ENCODE data around the gene PRMT5.

DNA sequence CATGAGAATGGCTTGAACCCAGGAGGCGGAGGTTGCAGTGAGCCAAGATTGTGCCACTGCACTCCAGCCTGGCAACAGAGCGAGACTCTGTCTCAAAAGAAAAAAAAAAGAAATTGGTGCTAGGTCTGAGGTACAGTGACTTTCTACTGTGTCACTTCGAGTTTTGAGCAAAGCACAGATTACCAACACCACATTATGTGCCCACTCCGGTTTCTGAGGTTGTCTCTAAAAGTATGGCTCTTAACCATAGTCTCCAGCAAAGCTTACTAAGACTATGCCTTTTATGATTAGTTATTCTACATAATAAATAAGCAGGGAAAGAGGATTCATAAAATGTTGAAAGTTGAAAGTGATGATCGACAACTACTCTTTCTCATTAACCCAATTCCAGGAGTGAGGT is 18.3 kb downstream of the PRMT5 start:
- TF ChIP-seq, protein P1, sequence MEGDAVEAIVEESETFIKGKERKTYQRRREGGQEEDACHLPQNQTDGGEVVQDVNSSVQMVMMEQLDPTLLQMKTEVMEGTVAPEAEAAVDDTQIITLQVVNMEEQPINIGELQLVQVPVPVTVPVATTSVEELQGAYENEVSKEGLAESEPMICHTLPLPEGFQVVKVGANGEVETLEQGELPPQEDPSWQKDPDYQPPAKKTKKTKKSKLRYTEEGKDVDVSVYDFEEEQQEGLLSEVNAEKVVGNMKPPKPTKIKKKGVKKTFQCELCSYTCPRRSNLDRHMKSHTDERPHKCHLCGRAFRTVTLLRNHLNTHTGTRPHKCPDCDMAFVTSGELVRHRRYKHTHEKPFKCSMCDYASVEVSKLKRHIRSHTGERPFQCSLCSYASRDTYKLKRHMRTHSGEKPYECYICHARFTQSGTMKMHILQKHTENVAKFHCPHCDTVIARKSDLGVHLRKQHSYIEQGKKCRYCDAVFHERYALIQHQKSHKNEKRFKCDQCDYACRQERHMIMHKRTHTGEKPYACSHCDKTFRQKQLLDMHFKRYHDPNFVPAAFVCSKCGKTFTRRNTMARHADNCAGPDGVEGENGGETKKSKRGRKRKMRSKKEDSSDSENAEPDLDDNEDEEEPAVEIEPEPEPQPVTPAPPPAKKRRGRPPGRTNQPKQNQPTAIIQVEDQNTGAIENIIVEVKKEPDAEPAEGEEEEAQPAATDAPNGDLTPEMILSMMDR (conservative IDR thresholded peaks at IDR 0.05; ENCODE audit: low read length), result no peak
- TF ChIP-seq EZH2phosphoT487 (IDR thresholded peaks at IDR 0.05; ENCODE audit: borderline replicate concordance), result no peak
